ENCODE measurements around the gene PLXNB2.

Gene PLXNB2

GRCh38 chr22:50262973-50263617, 44.4 kb downstream of the PLXNB2 start:
- no peak for DNase-seq

GRCh38 chr22:50262460-50262911, 45.0 kb downstream of the PLXNB2 start:
- no peak for DNase-seq

DNA sequence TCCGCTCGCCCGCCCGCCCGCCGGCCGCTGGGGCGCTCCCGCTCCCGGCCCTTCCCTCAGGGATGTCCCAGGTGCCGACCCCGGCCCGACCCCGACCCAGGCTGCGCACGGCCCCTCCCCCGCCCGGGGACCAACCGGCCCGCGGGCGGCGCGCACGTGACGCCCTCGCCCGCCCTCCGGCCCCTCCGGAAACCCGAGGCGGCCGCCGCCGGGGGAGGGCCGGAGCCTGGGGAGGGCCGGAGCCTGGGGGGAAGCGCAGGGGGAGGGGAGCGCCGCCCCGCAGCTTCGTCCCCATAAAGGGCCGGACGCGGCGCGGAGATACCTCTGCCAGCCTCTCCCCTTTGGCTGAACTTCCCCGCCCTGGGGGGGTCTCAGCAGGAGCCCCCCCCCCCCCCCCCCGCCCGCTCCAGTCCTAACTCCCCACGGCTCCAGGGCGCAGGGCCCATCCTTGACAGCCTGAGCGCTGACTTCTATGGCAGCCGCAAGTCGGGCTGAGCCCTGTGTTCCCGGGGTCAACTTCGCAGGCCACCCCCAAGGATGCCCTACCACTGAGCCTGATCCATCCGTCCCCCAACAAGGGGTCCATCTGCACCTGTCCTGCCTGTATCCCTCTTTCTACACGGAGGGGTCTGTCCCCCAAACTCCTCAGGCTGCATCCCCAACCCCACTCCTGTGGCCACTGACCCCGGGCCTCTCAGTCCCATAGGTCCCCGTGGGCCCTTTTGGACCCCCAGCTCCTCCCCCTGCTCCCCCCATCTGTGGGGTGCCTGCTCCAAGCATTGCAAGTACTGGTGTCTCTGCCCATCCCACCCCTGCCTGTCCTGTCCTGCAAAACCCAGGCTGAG, 45.6 kb downstream of the PLXNB2 start, which contains the start of gene MAPK12:
Gene MAPK12, minus strand, starts transcription at position 69 of the 845 bp plus-strand sequence. CDS start 174 bp downstream, outside the sequence.
- peak in 1 of 2 experiments; percentile 72 for DNase-seq

DNA sequence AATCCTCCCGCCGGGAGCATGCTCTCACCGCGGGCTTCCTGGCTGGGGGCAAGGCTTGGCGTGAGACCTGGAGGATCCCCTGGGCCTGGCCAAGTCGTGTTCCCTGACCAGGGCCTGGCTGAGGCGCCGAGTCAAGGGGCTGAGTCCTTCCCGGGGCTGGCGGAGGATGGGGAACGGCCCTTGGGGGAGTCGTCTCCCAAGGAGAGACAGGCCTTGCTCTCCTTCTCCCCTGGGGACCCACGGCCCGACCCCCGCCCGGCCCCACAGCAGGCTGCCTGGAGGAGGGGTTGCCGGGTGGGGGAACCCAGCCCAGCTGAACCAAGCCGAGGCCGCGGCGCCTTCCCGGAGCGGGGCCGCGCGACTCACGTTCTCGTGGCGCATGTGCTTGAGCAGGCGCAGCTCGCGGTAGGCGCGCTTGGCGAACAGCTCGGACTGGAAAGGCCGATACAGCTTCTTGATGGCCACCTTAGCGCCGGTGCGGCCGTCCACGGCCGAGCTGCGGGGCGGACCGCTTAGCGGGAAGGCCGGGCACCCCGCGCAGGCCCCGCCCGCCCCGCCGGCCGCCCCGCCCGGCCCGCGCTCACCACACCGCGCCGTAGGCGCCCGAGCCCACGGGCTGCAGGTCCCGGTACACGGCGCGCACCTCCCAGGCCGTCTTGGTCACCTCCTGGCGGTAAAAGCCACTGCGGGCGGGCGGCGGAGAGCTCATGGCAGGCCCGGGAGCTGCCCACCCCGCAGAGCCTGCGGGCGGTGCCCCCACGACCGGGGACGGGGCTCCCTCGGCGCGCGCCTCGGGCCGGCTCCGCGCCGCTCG, 46.4 kb downstream of the PLXNB2 start:
- peak in 1 of 2 experiments; percentile 59 for DNase-seq

DNA sequence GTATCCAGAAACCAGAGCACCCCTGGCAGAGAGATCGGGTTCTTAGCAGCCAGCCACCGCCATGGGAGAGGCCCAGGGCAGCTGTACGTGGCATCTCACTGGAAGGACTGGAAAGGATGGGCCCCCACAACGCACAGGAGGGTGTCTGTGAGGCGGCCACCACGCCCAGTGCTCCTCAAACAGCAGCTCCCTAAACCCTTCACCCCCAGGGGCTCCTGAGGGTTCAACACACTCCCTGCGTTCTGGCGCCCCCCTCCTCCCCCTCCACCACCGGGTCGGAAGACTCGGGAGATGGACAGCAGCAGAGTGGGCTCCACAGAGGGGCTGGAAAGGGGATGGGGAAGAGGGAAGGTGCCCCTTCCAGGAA, 47.0 kb downstream of the PLXNB2 start:
- DNase-seq: no peak

DNA sequence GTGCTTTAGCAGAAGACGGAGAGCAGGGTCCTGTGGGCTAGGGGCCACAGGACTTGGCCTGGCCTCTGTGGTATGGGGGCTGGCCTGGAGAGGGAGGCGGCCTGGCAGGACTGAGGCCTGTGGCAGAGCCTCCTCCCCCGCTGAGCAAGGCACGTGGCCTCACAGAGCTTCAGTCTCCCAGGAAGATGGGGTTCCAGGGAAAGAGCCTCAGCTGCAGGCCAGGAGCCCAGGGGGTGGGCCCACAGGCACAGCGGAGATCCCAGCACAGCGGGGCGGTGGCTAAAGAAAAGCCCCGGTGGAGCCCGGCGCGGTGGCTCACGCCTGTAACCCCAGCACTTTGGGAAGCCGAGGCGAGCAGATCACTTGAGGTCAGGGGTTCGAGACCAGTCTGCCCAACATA, 48.1 kb downstream of the PLXNB2 start:
- no peak for DNase-seq

GRCh38 chr22:50258361-50259292, 48.8 kb downstream of the PLXNB2 start:
- DNase-seq: no peak

GRCh38 chr22:50257451-50258360, 49.7 kb downstream of the PLXNB2 start:
- no peak for DNase-seq

GRCh38 chr22:50257041-50257440, 50.4 kb downstream of the PLXNB2 start:
- no peak for DNase-seq

DNA sequence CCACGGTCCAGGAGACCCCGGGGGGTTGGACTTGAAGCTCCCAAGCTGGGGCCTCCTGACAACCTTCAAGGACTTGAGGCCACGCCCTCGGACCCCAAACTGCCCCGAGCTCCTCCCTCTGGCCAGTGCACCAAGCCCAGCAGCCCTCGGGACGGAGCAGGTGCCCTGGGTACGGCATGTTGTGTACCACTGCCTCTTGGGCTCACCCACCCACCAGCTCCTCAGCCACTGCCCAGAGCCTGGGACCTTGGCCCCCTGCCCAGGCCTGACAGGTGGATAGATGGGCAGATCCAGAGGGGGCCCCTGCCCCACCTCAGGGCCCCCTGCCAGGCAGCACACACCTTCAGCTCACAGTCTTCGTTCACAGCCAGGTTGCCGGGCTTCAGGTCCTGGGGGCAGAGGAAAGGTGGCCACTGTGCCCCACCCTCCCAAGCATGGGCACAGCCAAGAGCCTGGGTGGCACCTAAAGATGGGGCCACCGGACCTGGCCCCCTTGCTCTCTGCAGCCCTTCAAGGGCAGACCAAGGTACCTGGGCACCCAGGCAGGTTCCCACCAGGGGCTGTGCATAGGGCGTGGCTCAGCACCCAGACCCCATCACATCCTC, 51.1 kb downstream of the PLXNB2 start:
- no peak for DNase-seq

- DNase-seq: no peak
Observed at GRCh38 chr22:50255607-50256006, 51.8 kb downstream of the PLXNB2 start.

DNA sequence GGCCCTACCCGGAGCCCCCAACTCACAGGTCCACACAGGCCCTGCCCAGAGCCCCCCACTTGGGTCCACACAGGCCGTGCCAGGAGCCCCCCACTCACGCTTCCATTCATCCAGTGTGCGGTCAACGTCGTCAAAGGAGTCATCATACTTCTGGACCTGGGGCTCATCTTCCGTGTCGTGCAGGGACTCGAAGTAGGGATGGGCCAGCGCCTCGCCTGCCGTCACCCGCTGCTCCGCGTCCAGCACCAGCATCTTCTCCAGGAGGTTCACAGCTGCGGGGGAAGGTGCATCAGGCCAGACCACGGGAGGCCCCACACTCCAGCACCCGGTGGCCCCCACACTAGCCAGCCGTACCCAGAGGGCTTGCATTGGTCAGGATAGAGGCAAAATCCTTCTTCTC, 52.3 kb downstream of the PLXNB2 start:
- DNase-seq: no peak

DNA sequence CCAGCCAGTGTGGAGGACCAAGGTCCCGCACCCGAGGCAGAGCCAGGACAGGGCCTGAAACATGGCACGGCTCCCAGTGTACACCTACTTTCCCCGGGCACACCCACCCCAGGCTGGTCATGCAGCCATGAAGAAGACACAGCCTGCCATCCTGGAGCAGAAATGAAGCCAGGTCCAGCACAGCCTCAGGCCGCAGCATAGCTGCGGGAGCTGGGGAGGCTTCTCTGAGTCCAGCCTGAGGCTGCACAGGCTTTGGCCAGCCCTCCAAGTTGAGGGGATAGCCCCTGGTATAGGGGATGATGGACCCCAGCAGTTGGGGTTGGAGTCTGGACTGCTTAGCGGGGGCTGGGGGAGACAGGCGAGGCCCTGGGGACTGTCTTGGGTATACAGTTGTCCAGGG, 53.5 kb downstream of the PLXNB2 start:
- no peak for DNase-seq

- DNase-seq: no peak
Observed at GRCh38 chr22:50253046-50253915, 54.2 kb downstream of the PLXNB2 start.

DNA sequence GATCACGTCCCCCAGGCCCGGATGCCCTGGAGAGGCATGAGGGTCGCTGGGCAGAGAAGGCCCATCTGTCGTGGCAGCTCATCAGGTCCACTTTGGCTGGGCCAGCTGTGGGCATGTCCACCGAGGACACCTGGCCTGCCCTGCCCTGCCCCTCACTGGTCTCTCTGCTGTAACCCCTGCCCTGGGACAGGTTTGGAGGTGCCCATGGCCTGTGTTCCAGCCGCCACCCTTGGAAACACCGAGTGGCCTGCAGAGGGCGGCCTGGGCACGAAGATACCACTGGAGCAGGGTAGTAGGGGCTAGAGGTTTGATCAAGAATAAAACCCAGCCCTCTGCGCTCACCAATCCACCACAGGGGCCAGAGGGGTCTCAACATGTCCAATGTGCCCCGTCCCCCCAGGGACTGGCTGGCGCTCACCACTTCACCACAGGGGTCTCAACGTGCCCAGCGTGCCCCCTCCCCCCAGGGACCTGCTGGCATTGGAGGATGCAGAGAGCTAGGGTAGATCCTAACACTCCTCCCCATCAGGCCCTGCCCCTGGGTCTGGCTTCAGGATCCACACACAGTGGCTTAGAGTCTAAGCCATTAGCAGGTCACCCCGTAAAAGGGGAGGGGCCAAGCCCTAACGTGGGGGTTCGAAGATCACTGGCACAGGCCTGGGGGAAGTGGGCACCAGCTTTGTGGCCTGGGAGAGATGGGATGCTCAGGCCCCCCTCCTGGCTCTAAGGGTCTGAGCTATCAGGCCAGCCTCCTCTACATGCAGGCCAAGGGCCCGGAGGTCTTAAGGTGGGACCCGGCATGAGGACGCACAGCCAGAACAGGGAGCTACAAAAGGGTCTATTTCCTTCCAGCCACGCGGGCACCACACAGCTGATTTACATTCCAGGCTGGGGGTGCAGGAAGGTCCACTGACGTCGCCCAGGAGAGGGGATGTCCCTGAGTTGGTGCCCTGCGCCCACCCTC, 55.1 kb downstream of the PLXNB2 start:
- DNase-seq: peak in 1 of 2 experiments; percentile 59

GRCh38 chr22:50251477-50252081, 55.9 kb downstream of the PLXNB2 start:
- no peak for DNase-seq

DNA sequence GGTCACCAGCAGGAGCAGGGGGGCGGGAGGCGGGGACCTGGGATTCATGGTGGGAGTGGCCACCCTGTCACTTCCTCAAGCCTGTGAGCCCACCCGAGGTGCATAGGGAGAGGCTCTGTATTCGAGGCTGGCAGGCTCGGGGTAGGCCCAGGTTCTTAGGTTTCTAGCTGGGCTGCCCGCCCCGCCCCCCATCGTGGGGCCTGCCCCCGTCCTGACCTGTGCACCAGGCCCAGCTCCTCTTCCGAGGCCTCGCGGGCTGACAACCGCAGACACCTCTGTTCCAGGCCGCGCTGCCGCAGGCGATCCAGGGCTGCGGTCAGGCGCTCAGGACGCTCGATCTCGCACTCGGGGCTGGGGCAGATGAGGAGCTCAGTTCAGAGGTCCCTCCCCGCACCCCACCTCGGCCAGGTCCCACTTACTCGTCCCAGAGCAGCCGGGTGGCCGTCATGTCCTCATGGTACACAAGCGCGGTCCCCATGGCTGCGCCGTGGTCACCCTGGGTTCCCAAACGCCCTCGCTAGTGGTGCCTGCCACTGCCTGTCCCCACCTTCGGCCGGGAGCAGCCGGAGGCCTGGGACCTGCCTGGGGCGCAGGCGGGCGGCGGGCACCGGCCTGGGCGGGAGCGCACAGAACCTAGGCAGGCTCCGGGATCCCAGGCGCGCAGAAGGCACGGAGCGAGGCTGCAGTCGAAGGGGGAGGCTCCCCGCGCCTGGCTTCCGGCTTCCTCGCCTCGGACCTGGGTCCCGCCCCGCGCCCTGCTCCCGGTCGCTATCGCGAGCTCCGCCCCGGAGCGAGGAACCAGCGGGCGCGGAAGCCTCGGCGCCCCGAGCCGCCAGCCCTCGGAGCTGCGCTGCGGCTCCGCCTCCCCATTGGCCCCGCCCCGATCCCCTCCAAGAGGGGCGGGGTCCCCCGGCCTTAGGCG, 56.6 kb downstream of the PLXNB2 start, which contains the start of gene HDAC10:
Gene HDAC10, minus strand, starts transcription at position 711 of the 922 bp plus-strand sequence. Its CDS starts 233 bp downstream, at position 478.
- peak in 1 of 2 experiments; percentile 57 for DNase-seq

Measured in NCI-H524 (cell line).